ENCODE measurements around the gene AKAP6.

The AKAP6 gene

GRCh38 chr14:32413967-32414640 is 85.0 kb downstream of the AKAP6 start:
- DNase-seq = no peak

- no peak for DNase-seq
These were observed 85.7 kb downstream of the AKAP6 start for GRCh38 chr14:32414808-32415255.

GRCh38 chr14:32417956-32418552 is 89.0 kb downstream of the AKAP6 start:
- DNase-seq = no peak

- no peak for DNase-seq
These were observed 90.3 kb downstream of the AKAP6 start for GRCh38 chr14:32419429-32419828.

- no peak for DNase-seq
These were observed 92.7 kb downstream of the AKAP6 start for GRCh38 chr14:32421781-32422180.

- DNase-seq = no peak
These were observed 93.3 kb downstream of the AKAP6 start for GRCh38 chr14:32422440-32422839.

GRCh38 chr14:32426028-32426427 is 96.9 kb downstream of the AKAP6 start:
- DNase-seq = no peak

- no peak for DNase-seq
These were observed 97.7 kb downstream of the AKAP6 start for GRCh38 chr14:32426586-32427388.

- DNase-seq = no peak
These were observed 98.8 kb downstream of the AKAP6 start for GRCh38 chr14:32427726-32428528.

- no peak for DNase-seq
These were observed 99.8 kb downstream of the AKAP6 start for GRCh38 chr14:32428875-32429274.

- DNase-seq = no peak
These were observed 101.2 kb downstream of the AKAP6 start for GRCh38 chr14:32430326-32430725.

- DNase-seq = no peak
These were observed 103.9 kb downstream of the AKAP6 start for GRCh38 chr14:32432813-32433538.

- no peak for DNase-seq
These were observed 105.1 kb downstream of the AKAP6 start for GRCh38 chr14:32434180-32434579.

GRCh38 chr14:32434880-32435279 is 105.8 kb downstream of the AKAP6 start:
- DNase-seq = no peak

- DNase-seq = no peak
These were observed 106.3 kb downstream of the AKAP6 start for GRCh38 chr14:32435411-32435810.

- no peak for DNase-seq
These were observed 107.9 kb downstream of the AKAP6 start for GRCh38 chr14:32436993-32437392.

GRCh38 chr14:32438517-32438916 is 109.4 kb downstream of the AKAP6 start:
- DNase-seq = no peak

GRCh38 chr14:32443890-32444661 is 115.0 kb downstream of the AKAP6 start:
- DNase-seq = no peak

GRCh38 chr14:32447371-32447770 is 118.3 kb downstream of the AKAP6 start:
- no peak for DNase-seq

GRCh38 chr14:32449648-32450047 is 120.5 kb downstream of the AKAP6 start:
- no peak for DNase-seq

GRCh38 chr14:32450919-32451675 is 122.0 kb downstream of the AKAP6 start:
- DNase-seq = no peak
